Measurements from ENCODE around the gene KBTBD13. TPM values are rescaled to one million over a fixed set of nuclear protein-coding genes. Genes with fewer than 3 reads are reported as not detected.

Gene KBTBD13
- total RNA-seq, 2 donors from 2014 or later = 0.63 to 3.1 TPM

DNA sequence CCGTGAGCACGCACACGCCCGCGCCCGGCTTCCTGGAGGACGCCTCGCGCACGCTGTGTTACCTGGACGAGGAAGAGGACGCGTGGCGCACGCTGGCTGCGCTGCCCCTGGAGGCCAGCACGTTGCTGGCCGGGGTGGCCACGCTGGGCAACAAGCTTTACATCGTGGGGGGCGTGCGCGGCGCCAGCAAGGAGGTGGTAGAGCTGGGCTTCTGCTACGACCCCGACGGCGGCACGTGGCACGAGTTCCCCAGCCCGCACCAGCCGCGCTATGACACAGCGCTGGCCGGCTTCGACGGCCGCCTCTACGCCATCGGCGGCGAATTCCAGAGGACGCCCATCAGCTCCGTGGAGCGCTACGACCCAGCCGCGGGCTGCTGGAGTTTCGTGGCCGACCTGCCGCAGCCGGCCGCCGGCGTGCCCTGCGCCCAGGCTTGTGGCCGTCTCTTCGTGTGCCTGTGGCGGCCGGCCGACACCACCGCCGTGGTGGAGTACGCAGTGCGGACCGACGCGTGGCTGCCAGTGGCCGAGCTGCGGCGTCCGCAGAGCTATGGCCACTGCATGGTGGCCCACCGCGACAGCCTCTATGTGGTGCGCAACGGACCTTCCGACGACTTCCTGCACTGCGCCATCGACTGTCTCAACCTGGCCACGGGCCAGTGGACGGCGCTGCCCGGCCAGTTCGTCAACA is 890 bp downstream of the KBTBD13 start:
- H3K4me1 ChIP-seq (ENCODE audit: control insufficient read depth in 1 of 2, low read depth in 2 of 2) = peaks cover 31 to 81% of the 10 kb centered on the region in 2 donors
- DNase-seq (ENCODE audit: low spot score) (no peak), ATAC-seq (ENCODE audit: insufficient number of reproducible peaks, low FRiP score, low read depth) (no peak)
- no peaks in the 10 kb centered on the region for H3K36me3 ChIP-seq
- H3K9me3 ChIP-seq = no peaks in the 10 kb centered on the region
- H3K27ac ChIP-seq = peak overlapping the region; percentile 80 to 91
- peak overlapping the region; percentile 21 for H3K4me3 ChIP-seq
- no peaks in the 10 kb centered on the region for H3K27me3 ChIP-seq (replicated peaks; ENCODE audit: insufficient read depth)
- TF ChIP-seq, protein P1, sequence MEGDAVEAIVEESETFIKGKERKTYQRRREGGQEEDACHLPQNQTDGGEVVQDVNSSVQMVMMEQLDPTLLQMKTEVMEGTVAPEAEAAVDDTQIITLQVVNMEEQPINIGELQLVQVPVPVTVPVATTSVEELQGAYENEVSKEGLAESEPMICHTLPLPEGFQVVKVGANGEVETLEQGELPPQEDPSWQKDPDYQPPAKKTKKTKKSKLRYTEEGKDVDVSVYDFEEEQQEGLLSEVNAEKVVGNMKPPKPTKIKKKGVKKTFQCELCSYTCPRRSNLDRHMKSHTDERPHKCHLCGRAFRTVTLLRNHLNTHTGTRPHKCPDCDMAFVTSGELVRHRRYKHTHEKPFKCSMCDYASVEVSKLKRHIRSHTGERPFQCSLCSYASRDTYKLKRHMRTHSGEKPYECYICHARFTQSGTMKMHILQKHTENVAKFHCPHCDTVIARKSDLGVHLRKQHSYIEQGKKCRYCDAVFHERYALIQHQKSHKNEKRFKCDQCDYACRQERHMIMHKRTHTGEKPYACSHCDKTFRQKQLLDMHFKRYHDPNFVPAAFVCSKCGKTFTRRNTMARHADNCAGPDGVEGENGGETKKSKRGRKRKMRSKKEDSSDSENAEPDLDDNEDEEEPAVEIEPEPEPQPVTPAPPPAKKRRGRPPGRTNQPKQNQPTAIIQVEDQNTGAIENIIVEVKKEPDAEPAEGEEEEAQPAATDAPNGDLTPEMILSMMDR (IDR thresholded peaks at IDR 0.05) = no peak

DNA sequence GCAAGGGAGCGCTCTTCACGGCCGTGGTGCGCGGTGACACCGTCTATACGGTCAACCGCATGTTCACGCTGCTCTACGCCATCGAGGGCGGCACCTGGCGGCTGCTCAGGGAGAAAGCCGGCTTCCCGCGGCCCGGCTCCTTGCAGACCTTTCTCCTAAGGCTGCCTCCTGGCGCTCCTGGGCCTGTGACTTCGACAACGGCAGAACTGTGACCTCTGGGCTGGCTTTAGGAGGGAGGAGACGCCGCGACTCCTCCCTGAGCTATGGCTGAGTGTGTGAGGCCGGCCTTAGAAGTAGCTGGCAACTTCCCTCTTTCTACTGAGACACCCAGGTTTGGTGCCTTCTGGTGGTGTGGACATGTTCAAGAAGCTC is 1.4 kb downstream of the KBTBD13 start:
- Histone ChIP-seq H3K9me3 (no peaks in the 10 kb centered on the region), H3K27ac (peak overlapping the region; percentile 33 to 91), H3K4me1 (ENCODE audit: control insufficient read depth in 1 of 2, low read depth in 2 of 2) (peaks cover 33 to 81% of the 10 kb centered on the region in 2 donors), H3K36me3 (no peaks in the 10 kb centered on the region), H3K4me3 (peak overlapping the region; percentile 21), H3K27me3 (replicated peaks; ENCODE audit: insufficient read depth) (no peaks in the 10 kb centered on the region)
- ATAC-seq (ENCODE audit: insufficient number of reproducible peaks, low FRiP score, low read depth) (no peak), DNase-seq (ENCODE audit: low spot score) (no peak)
- TF ChIP-seq, protein P1 (IDR thresholded peaks at IDR 0.05) = peak; percentile 55

DNA sequence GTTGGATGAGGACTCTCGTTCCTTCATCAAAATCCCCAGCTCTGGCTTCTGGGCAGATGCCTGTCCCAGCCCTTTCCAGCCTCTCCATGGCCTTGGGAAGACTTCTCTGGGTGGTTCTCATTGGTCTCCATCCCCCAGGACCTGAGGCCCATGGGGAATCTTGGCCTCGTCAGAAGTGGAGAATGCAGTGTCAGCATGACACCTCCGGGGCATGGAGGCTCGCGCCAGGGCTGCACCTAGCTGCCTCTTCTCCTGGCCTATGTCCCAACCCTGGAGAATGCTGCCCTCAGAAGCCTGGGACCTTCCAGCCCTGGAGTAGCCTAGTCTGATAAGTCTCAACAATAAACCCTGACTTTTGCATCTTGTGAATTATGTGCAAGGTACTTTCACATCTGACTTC is 3.0 kb downstream of the KBTBD13 start:
- H3K27me3 ChIP-seq (replicated peaks; ENCODE audit: insufficient read depth) = no peaks in the 10 kb centered on the region
- no peak for DNase-seq (ENCODE audit: low spot score)
- H3K27ac ChIP-seq = peak overlapping the region; percentile 5 to 20
- H3K4me3 ChIP-seq = no peak overlapping the region
- ATAC-seq (ENCODE audit: insufficient number of reproducible peaks, low FRiP score, low read depth) = no peak
- TF ChIP-seq, protein P1 (IDR thresholded peaks at IDR 0.05) = no peak
- no peaks in the 10 kb centered on the region for H3K36me3 ChIP-seq
- no peaks in the 10 kb centered on the region for H3K9me3 ChIP-seq
- H3K4me1 ChIP-seq (ENCODE audit: control insufficient read depth in 1 of 2, low read depth in 2 of 2) = peaks cover 42 to 88% of the 10 kb centered on the region in 2 donors

DNA sequence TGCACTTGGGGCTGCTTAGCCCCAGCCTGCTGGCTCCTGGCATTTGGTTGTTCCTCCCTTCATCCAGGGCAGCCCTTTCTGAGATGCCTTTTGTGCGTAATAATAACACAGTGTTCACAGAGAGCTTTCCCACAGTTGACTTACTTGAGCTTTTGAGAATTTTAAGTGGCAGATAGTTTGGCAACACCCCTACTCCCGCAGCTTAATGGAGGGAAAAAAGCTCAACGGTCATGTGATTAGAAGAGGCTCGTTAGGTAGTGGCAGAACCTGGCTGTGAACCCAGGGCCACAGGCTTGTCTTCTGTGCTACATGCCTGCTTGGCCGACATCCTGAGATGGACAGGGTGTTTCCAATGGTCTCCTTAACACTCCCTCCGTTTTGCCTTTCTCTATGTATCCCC is 4.7 kb downstream of the KBTBD13 start:
- TF ChIP-seq, protein P1 (IDR thresholded peaks at IDR 0.05) = no peak
- Histone ChIP-seq H3K27ac (peak overlapping the region; percentile 96 to 99), H3K4me3 (no peak overlapping the region), H3K4me1 (ENCODE audit: control insufficient read depth in 1 of 2, low read depth in 2 of 2) (peaks cover 56 to 100% of the 10 kb centered on the region in 2 donors), H3K36me3 (no peaks in the 10 kb centered on the region), H3K9me3 (no peaks in the 10 kb centered on the region), H3K27me3 (replicated peaks; ENCODE audit: insufficient read depth) (no peaks in the 10 kb centered on the region)
- DNase-seq (ENCODE audit: low spot score) (no peak), ATAC-seq (ENCODE audit: insufficient number of reproducible peaks, low FRiP score, low read depth) (no peak)

DNA sequence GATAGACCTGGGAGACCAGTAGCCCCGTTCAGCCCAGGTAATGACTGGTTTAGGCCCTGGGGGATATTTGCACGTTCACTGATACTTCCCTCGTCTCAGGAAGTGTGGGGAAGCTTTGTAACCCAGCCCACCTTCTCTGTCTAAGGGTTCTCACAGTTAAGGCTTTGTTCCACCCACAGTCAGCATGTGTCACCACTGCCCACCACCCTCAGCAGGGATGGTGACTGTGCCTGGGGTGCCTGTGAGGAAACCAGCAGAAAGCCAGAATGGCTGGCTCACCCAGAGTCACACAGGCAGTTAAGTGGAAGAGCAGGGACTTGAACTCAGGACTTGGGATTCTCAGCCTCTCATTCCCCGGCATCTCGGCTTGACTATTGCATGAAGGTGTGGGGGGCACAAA is 5.2 kb downstream of the KBTBD13 start:
- H3K36me3 ChIP-seq = no peaks in the 10 kb centered on the region
- no peaks in the 10 kb centered on the region for H3K9me3 ChIP-seq
- H3K4me3 ChIP-seq = no peak overlapping the region
- DNase-seq (ENCODE audit: low spot score) = no peak
- H3K4me1 ChIP-seq (ENCODE audit: control insufficient read depth in 1 of 2, low read depth in 2 of 2) = peaks cover 54 to 100% of the 10 kb centered on the region in 2 donors
- H3K27me3 ChIP-seq (replicated peaks; ENCODE audit: insufficient read depth) = no peaks in the 10 kb centered on the region
- peak overlapping the region; percentile 96 to 99 for H3K27ac ChIP-seq
- ATAC-seq (ENCODE audit: insufficient number of reproducible peaks, low FRiP score, low read depth) = no peak
- TF ChIP-seq, protein P1 (IDR thresholded peaks at IDR 0.05) = no peak

All from thoracic aorta (tissue), 2 donors.